Measurements from ENCODE around the gene AKIP1. TPM values are rescaled to one million over a fixed set of nuclear protein-coding genes. Genes with fewer than 3 reads are reported as not detected.
A peak's percentile ranks its signal among the peaks of the same experiment; 100 is the strongest.

Gene AKIP1
- total and polyA plus RNA-seq, 9 of the 15 experiments (the other 6 are each of a cell fraction or from before 2014, with no cell fraction given), result 9.0 to 52.6 (median 36.2) TPM

DNA sequence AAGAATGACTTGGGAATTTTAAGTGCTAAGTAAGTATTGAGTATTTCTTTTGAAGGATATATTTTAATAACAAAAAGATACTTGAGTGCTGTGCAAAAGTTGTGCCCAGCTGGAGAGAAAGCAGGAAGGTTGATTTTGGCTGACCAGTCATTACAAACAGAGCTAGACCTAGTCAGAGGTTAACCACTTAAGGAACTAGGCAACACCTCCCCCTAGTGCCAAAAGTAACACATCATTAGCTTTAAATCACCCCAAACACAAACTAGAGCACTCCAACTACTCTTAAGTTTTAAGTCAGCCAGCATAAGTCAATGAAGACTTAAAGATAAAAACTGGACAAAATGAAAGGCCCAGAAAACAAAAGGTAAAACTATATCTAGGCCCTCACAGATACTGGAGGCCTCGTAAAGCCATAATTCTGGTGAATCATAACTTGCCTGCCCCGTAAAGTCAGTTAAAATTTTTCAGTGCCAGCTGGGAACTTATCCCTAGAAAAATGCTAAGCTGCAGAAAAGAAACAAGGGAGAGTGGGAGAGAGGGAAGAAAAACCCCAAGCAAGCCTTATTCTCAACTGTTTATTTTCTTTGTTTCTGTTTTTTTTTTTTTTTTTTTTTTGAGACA lies 48.7 kb downstream of the AKIP1 start (continued):
- TF ChIP-seq, protein P1, sequence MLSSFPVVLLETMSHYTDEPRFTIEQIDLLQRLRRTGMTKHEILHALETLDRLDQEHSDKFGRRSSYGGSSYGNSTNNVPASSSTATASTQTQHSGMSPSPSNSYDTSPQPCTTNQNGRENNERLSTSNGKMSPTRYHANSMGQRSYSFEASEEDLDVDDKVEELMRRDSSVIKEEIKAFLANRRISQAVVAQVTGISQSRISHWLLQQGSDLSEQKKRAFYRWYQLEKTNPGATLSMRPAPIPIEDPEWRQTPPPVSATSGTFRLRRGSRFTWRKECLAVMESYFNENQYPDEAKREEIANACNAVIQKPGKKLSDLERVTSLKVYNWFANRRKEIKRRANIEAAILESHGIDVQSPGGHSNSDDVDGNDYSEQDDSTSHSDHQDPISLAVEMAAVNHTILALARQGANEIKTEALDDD (IDR thresholded peaks at IDR 0.05), result peak; percentile 98
- TF ChIP-seq GABPA (tag; conservative IDR thresholded peaks at IDR 0.05; ENCODE audit: low read depth), result no peak
- TF ChIP-seq HMG20B (CRISPR knock-in tag; IDR thresholded peaks at IDR 0.05), result no peak
- TF ChIP-seq ZNF589 (CRISPR knock-in tag; IDR thresholded peaks at IDR 0.05; ENCODE audit: low read depth), result no peak
- TF ChIP-seq, protein P2, sequence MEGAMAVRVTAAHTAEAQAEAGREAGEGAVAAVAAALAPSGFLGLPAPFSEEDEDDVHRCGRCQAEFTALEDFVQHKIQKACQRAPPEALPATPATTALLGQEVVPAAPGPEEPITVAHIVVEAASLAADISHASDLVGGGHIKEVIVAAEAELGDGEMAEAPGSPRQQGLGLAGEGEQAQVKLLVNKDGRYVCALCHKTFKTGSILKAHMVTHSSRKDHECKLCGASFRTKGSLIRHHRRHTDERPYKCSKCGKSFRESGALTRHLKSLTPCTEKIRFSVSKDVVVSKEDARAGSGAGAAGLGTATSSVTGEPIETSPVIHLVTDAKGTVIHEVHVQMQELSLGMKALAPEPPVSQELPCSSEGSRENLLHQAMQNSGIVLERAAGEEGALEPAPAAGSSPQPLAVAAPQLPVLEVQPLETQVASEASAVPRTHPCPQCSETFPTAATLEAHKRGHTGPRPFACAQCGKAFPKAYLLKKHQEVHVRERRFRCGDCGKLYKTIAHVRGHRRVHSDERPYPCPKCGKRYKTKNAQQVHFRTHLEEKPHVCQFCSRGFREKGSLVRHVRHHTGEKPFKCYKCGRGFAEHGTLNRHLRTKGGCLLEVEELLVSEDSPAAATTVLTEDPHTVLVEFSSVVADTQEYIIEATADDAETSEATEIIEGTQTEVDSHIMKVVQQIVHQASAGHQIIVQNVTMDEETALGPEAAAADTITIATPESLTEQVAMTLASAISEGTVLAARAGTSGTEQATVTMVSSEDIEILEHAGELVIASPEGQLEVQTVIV (CRISPR knock-in tag; IDR thresholded peaks at IDR 0.05; ENCODE audit: borderline replicate concordance), result no peak
- no peak for TF ChIP-seq TCF7 (IDR thresholded peaks at IDR 0.05; ENCODE audit: borderline replicate concordance)
- peak; percentile 87 to 88 for TF ChIP-seq RAD21 (CRISPR knock-in tag; conservative IDR thresholded peaks at IDR 0.05 in 1 of 2, IDR thresholded peaks at IDR 0.05 in 1 of 2)
- no peak for TF ChIP-seq PTRF (tag; IDR thresholded peaks at IDR 0.05)
- TF ChIP-seq CBX5 (IDR thresholded peaks at IDR 0.05; ENCODE audit: borderline replicate concordance, low read depth), result no peak
- TF ChIP-seq STAT5A (IDR thresholded peaks at IDR 0.05; ENCODE audit: borderline replicate concordance, low read length), result no peak
- no peak for TF ChIP-seq ZFPM2 (CRISPR knock-in tag; IDR thresholded peaks at IDR 0.05)
- TF ChIP-seq, protein P3, sequence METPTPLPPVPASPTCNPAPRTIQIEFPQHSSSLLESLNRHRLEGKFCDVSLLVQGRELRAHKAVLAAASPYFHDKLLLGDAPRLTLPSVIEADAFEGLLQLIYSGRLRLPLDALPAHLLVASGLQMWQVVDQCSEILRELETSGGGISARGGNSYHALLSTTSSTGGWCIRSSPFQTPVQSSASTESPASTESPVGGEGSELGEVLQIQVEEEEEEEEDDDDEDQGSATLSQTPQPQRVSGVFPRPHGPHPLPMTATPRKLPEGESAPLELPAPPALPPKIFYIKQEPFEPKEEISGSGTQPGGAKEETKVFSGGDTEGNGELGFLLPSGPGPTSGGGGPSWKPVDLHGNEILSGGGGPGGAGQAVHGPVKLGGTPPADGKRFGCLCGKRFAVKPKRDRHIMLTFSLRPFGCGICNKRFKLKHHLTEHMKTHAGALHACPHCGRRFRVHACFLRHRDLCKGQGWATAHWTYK (CRISPR knock-in tag; IDR thresholded peaks at IDR 0.05), result no peak
- TF ChIP-seq, protein P4, sequence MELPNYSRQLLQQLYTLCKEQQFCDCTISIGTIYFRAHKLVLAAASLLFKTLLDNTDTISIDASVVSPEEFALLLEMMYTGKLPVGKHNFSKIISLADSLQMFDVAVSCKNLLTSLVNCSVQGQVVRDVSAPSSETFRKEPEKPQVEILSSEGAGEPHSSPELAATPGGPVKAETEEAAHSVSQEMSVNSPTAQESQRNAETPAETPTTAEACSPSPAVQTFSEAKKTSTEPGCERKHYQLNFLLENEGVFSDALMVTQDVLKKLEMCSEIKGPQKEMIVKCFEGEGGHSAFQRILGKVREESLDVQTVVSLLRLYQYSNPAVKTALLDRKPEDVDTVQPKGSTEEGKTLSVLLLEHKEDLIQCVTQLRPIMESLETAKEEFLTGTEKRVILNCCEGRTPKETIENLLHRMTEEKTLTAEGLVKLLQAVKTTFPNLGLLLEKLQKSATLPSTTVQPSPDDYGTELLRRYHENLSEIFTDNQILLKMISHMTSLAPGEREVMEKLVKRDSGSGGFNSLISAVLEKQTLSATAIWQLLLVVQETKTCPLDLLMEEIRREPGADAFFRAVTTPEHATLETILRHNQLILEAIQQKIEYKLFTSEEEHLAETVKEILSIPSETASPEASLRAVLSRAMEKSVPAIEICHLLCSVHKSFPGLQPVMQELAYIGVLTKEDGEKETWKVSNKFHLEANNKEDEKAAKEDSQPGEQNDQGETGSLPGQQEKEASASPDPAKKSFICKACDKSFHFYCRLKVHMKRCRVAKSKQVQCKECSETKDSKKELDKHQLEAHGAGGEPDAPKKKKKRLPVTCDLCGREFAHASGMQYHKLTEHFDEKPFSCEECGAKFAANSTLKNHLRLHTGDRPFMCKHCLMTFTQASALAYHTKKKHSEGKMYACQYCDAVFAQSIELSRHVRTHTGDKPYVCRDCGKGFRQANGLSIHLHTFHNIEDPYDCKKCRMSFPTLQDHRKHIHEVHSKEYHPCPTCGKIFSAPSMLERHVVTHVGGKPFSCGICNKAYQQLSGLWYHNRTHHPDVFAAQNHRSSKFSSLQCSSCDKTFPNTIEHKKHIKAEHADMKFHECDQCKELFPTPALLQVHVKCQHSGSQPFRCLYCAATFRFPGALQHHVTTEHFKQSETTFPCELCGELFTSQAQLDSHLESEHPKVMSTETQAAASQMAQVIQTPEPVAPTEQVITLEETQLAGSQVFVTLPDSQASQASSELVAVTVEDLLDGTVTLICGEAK (IDR thresholded peaks at IDR 0.05), result no peak
- TF ChIP-seq, protein P4 (CRISPR knock-in tag; IDR thresholded peaks at IDR 0.05), result no peak
